Kidney (tissue), 14 donors: Measurements from ENCODE around the gene SERPINA4. TPM values are rescaled to one million over a fixed set of nuclear protein-coding genes. Genes with fewer than 3 reads are reported as not detected.

ENCODE experiments used
- DNase-seq, 5 donors: peaks; one replicate each; pipeline ENCODE4 v3.0.0-alpha.2; 2013 to 2020
- FAIRE-seq: peaks from 2 replicates; lab custom pipeline; 2012; peaks lifted over from hg19 to GRCh38; lab: Jason Lieb, UNC
- H3K27ac ChIP-seq, 2 donors: one replicate each; pipeline ENCODE4 v1.7.0; 2013; ENCODE audit warnings: low read depth in 2 of 2, low read length in 2 of 2, inconsistent platforms in 1 of 2
- H3K27me3 ChIP-seq: one replicate; pipeline ENCODE4 v1.7.1; 2013; ENCODE audit warnings: low read length, inconsistent platforms; ENCODE audit not compliant: control insufficient read depth, insufficient read depth
- H3K36me3 ChIP-seq, 3 donors: one replicate each; pipeline versions ENCODE4 v1.7.0 to v1.7.1; 2013; ENCODE audit warnings: low read length in 3 of 3, control low read depth in 1 of 3, inconsistent platforms in 1 of 3; ENCODE audit not compliant: insufficient read depth in 3 of 3, control insufficient read depth in 2 of 3
- H3K4me1 ChIP-seq, 3 donors: one replicate each; pipeline versions ENCODE4 v1.7.0 to v1.7.1; 2013; ENCODE audit warnings: low read length in 3 of 3, inconsistent platforms in 1 of 3, low read depth in 1 of 3; ENCODE audit not compliant: control insufficient read depth in 2 of 3, insufficient read depth in 2 of 3
- H3K4me3 ChIP-seq, 3 donors: one replicate each; pipeline versions ENCODE4 v1.7.0 to v1.8.1; 2013; ENCODE audit warnings: low read length in 3 of 3, control low read depth in 1 of 3, inconsistent platforms in 1 of 3
- H3K9ac ChIP-seq, 3 donors: one replicate each; pipeline versions ENCODE4 v1.7.0 to v1.7.1; 2013; ENCODE audit warnings: low read length in 3 of 3, control low read depth in 1 of 3, inconsistent platforms in 1 of 3
- H3K9me3 ChIP-seq, 3 donors: one replicate each; pipeline versions ENCODE4 v1.7.0 to v1.7.1; 2013; ENCODE audit warnings: low read length in 3 of 3, control low read depth in 1 of 3, inconsistent platforms in 1 of 3; ENCODE audit not compliant: control insufficient read depth in 2 of 3, insufficient read depth in 1 of 3
- CTCF ChIP-seq: IDR thresholded peaks from 3 replicates; pipeline ENCODE4 v1.5.1; 2012; ENCODE audit warnings: mild to moderate bottlenecking, moderate library complexity, borderline replicate concordance; ENCODE audit not compliant: insufficient read depth; ENCODE audit errors: extremely low read depth
- intact Hi-C: fragments of 100-400 bp; cut with DNase I; formaldehyde crosslinking; loops from one replicate; pipeline ENCODE4 v1.11.1; 2022
- polyA plus RNA-seq: library from polyadenylated mRNA; stranded (reverse); fragments of 350-450 nt; fragmentation: Illumina TruSeq; extraction: RNeasy Lipid Tissue Mini Kit (QIAGEN cat#74804); gene quantifications from one replicate; pipeline ENCODE4 v1.2.3, GENCODE V29; 2014; ENCODE audit warnings: low read depth, low replicate concordance; ENCODE audit not compliant: insufficient read depth
- total RNA-seq: library from RNA; stranded (reverse); fragmentation: NEBNext Ultra II Directional; extraction: Animal tissue kit (Norgen Biotek cat#: 25700); gene quantifications from one replicate; pipeline ENCODE4 v1.2.1, GENCODE V29; 2021
- donor health status: control.
- donor health status: control.
- donor health status: control.
- donor health status: control.
- donor health status: control.
- donor health status: DM: yes; HTN: yes; CAD: no.
- donor health status: Normal renal cell carcinoma (clear cell type).

SERPINA4 gene
- total and polyA plus RNA-seq, 2 donors from 2014 or later, result 6.1 to 28.3 TPM

- no peak overlapping the region for H3K27ac ChIP-seq
- DNase-seq, result no peak
- TF ChIP-seq CTCF, result no peak
- no peak for FAIRE-seq
- no peaks in the 10 kb centered on the region for H3K36me3 ChIP-seq
- intact Hi-C loops, result no loop called here
- H3K27me3 ChIP-seq, result no peaks in the 10 kb centered on the region
- no peak overlapping the region for H3K9ac ChIP-seq
- no peaks in the 10 kb centered on the region for H3K9me3 ChIP-seq
- no peak overlapping the region for H3K4me3 ChIP-seq
- H3K4me1 ChIP-seq, result peaks cover 0 to 8% (median 0%) of the 10 kb centered on the region in 3 donors
Observed at GRCh38 chr14:94592457-94592856, 31.2 kb downstream of the SERPINA4 start.

DNA sequence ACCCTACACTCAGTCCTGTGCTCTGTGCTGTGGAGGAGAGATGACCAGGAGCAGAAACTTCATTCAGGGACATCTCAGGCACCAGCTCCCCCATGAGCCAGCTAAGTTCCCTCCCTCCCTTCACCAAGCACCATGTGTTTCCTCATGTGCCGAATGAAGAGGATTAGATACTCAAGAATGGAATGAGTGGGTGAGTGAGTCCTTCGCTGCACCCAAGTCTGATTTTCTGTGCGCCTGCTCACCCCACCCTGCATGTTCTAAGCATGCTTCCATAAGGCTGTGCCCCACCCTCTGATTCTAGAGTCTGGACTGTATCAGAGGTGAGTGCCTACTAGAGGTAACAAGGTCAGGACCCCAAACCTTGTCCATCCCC, 32.1 kb downstream of the SERPINA4 start:
- peak overlapping the region in 1 of 2 donors; percentile 35 for H3K27ac ChIP-seq

GRCh38 chr14:94593749-94594431, 32.6 kb downstream of the SERPINA4 start:
- no peaks in the 10 kb centered on the region for H3K9me3 ChIP-seq
- no peak for FAIRE-seq
- peaks cover 0 to 15% (median 3%) of the 10 kb centered on the region in 3 donors for H3K4me1 ChIP-seq

More for the DNA sequence above, 32.1 kb downstream of the SERPINA4 start:
- Histone ChIP-seq H3K9me3 (no peaks in the 10 kb centered on the region), H3K27me3 (no peaks in the 10 kb centered on the region), H3K4me3 (no peak overlapping the region), H3K36me3 (no peaks in the 10 kb centered on the region), H3K4me1 (peaks cover 0 to 10% (median 3%) of the 10 kb centered on the region in 3 donors), H3K9ac (no peak overlapping the region)
- intact Hi-C loops, result no loop called here
- no peak for TF ChIP-seq CTCF
- DNase-seq, result no peak
- no peak for FAIRE-seq

More at GRCh38 chr14:94593749-94594431, 32.6 kb downstream of the SERPINA4 start:
- Histone ChIP-seq H3K27me3 (no peaks in the 10 kb centered on the region), H3K36me3 (no peaks in the 10 kb centered on the region), H3K9ac (no peak overlapping the region), H3K27ac (peak overlapping the region in 1 of 2 donors; percentile 35), H3K4me3 (no peak overlapping the region)
- no peak for TF ChIP-seq CTCF
- intact Hi-C loops, result no loop called here
- DNase-seq, result peak in 2 of 5 donors; percentile 22 to 36
